RWPE2 (cell line): ENCODE data around the gene TELO2.
"Not testable (repeated sequence)": the region's sequence is repeated elsewhere in the genome, so short reads cannot be mapped to it uniquely, and the experiment has no call there.

Source experiments
- ATAC-seq: fragments of 200-7000 bp; cut with Tn5 transposase; 3 replicates; pipeline ENCODE4 v1.9.1; 2021; ENCODE audit warnings: low read depth
- DNase-seq: peaks from one replicate; pipeline ENCODE4 v3.0.0-alpha.2; 2020; ENCODE audit warnings: low spot score
- H3K27ac ChIP-seq: fragments of 450-650 bp; 2 replicates; pipeline ENCODE4 v1.5.1; 2017; ENCODE audit warnings: mild to moderate bottlenecking; ENCODE audit not compliant: poor library complexity, severe bottlenecking
- H3K27me3 ChIP-seq: fragments of 250-450 bp; sonication (Bioruptor Pico); 2 replicates; pipeline ENCODE4 v1.5.1; 2021; ENCODE audit warnings: mild to moderate bottlenecking, moderate library complexity; ENCODE audit not compliant: insufficient read depth, poor library complexity, severe bottlenecking
- H3K36me3 ChIP-seq: fragments of 250-450 bp; sonication (Bioruptor Pico); 2 replicates; pipeline ENCODE4 v1.5.1; 2020; ENCODE audit warnings: low read depth, mild to moderate bottlenecking, moderate library complexity
- H3K4me1 ChIP-seq: fragments of 250-450 bp; sonication (Bioruptor Pico); 2 replicates; pipeline ENCODE4 v1.5.1; 2021; ENCODE audit warnings: mild to moderate bottlenecking, moderate library complexity; ENCODE audit not compliant: insufficient read depth, poor library complexity, severe bottlenecking
- H3K4me3 ChIP-seq: fragments of 250-450 bp; sonication (Bioruptor Pico); 2 replicates; pipeline ENCODE4 v1.5.1; 2021; ENCODE audit warnings: mild to moderate bottlenecking, moderate library complexity; ENCODE audit not compliant: severe bottlenecking
- H3K9me3 ChIP-seq: fragments of 250-450 bp; sonication (Bioruptor Pico); 2 replicates; pipeline ENCODE4 v1.5.1; 2021; ENCODE audit warnings: mild to moderate bottlenecking, moderate library complexity; ENCODE audit not compliant: severe bottlenecking
- CTCF ChIP-seq: fragments of 450-650 bp; IDR thresholded peaks from one replicate; pipeline ENCODE4 v1.5.1; 2017; ENCODE audit warnings: mild to moderate bottlenecking, moderate library complexity; ENCODE audit not compliant: poor library complexity, severe bottlenecking

Gene TELO2

DNA sequence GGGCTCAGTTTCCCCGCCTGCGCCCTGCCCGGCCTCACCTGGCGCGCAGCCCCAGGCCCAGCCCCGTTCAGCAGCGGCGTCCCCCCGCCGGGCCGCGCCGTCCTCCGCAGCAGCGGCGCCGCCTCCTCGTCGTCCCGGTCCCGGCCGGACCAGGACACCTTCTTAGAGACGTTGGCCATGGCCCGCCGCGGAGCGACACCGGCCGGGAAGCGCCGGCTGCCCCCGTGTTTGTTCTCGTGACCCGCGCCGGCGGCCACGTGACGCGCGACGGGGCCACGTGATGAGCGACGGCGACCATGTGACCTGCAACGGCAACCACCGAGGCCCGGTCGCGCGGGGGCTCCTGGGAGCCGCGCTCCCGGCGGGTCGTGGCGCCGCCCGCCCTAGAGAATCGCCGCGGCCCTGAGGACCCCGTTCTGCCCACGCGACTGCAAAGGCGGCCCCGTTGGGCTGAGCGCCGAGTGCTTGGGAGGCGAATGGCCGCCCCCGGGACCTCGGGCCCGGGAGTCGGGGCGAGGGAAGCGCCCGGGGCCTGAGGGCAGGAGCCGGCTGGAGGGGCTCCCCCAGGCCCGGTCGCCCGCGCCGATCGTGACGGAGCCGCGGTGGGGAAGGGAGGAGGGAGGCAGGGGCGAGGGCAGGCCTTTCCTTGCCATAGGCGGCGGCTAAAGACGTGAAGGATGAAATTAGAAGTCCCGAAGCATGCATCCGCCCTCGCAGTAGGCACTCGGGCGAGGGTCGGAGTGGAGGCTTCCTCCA is 18.2 kb upstream of the TELO2 start, which contains the start of gene CLCN7:
TSS of gene CLCN7 (minus strand) at position 233 of the 756 bp plus-strand sequence. CDS start at position 179, 54 bp downstream.
- H3K4me3 ChIP-seq = peak within 1 kb of the TSS; percentile 71

GRCh38 chr16:1475552-1476114 is 17.5 kb upstream of the TELO2 start:
- peaks cover 3% of the 10 kb centered on the region for H3K9me3 ChIP-seq
- no peaks in the 10 kb centered on the region for H3K36me3 ChIP-seq
- no peak for TF ChIP-seq CTCF
- no peaks in the 10 kb centered on the region for H3K4me1 ChIP-seq
- ATAC-seq (no peak; the same call in 2 of the 3 replicates), DNase-seq (no peak)
- peak overlapping the region; percentile 30 for H3K27ac ChIP-seq
- no peaks in the 10 kb centered on the region for H3K27me3 ChIP-seq
- peak overlapping the region; percentile 71 for H3K4me3 ChIP-seq

More for the DNA sequence above, 18.2 kb upstream of the TELO2 start, which contains the start of gene CLCN7:
- Histone ChIP-seq H3K27ac (peak within 1 kb of the TSS; percentile 30), H3K4me1 (no peaks in the 10 kb centered on the region), H3K27me3 (no peaks in the 10 kb centered on the region), H3K36me3 (no peaks in the 10 kb centered on the region), H3K9me3 (peaks cover 3% of the 10 kb centered on the region)
- peak; percentile 81 for DNase-seq
- peak; percentile 66 for ATAC-seq
- no peak for TF ChIP-seq CTCF

DNA sequence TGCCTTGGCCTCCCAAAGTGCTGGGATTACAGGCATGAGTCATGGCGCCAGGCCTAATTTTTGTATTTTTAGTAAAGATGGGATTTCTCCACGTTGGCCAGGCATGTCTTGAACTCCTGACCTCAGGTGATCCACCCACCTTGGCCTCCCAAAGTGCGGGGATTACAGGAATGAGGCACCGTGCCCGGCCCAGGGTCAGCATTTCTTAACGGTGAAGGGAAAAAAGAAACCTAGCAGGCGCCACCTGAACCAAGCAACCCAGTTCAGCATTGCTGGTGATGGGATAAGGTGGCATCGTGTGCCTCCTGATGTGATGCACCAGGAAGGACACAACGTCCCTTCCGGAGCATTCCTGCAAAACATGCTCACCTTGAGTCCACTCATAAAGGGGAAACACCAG is 16.1 kb upstream of the TELO2 start:
- no peak for TF ChIP-seq CTCF
- ATAC-seq = no peak
- Histone ChIP-seq H3K27me3 (no peaks in the 10 kb centered on the region), H3K9me3 (peaks cover 3% of the 10 kb centered on the region), H3K36me3 (no peaks in the 10 kb centered on the region), H3K27ac (no peak overlapping the region), H3K4me3 (no peak overlapping the region), H3K4me1 (no peaks in the 10 kb centered on the region)
- no peak for DNase-seq

- not testable (repeated sequence) for H3K27ac ChIP-seq, H3K9me3 ChIP-seq, H3K4me1 ChIP-seq, H3K27me3 ChIP-seq, ATAC-seq, DNase-seq, H3K4me3 ChIP-seq, H3K36me3 ChIP-seq
Observed at GRCh38 chr16:1478937-1479336, 14.2 kb upstream of the TELO2 start.

GRCh38 chr16:1481906-1482835 is 11.0 kb upstream of the TELO2 start:
- H3K9me3 ChIP-seq = peaks cover 1% of the 10 kb centered on the region
- H3K27me3 ChIP-seq = no peaks in the 10 kb centered on the region
- ATAC-seq = no peak
- H3K4me1 ChIP-seq = no peaks in the 10 kb centered on the region
- TF ChIP-seq CTCF = no peak
- H3K27ac ChIP-seq = no peak overlapping the region
- H3K4me3 ChIP-seq = no peak overlapping the region
- no peaks in the 10 kb centered on the region for H3K36me3 ChIP-seq
- DNase-seq = no peak
